Panc1 (cell line): ENCODE data around the gene RASL11B. TPM values are rescaled to one million over a fixed set of nuclear protein-coding genes. Genes with fewer than 3 reads are reported as not detected.

Experiments used
- ATAC-seq: fragments of 200-7000 bp; cut with Tn5 transposase; 2 replicates; pipeline ENCODE4 v1.9.1; 2020; ENCODE audit warnings: mild to moderate bottlenecking, moderate library complexity
- BruUV-seq: library from RNA; stranded (reverse); fragments of 400-500 nt; replicated peaks from 2 replicates; lab custom pipeline; 2021; lab: Mats Ljungman, UMichigan
- CTCF ChIA-PET: fragments of 300-600 bp; sonication (Branson Sonifier 250); formaldehyde crosslinking; loops from one replicate; lab custom pipeline; 2022; ENCODE audit warnings: antibody characterized with exemption; lab: Charles Lee
- POLR2A ChIA-PET: fragments of 300-600 bp; sonication (Branson Sonifier 250); formaldehyde crosslinking; loops from one replicate; lab custom pipeline; 2022; ENCODE audit warnings: antibody characterized with exemption; lab: Charles Lee
- DNase-seq: peaks from one replicate; pipeline ENCODE4 v3.0.0-alpha.2; 2010; ENCODE audit warnings: low read depth, low spot score
- H3K27ac ChIP-seq: 2 replicates; pipeline ENCODE4 v1.5.1; 2011; ENCODE audit warnings: mild to moderate bottlenecking, low read length, inconsistent platforms
- H3K27me3 ChIP-seq: fragments of 200-500 bp; sonication (Bioruptor generic); 2 replicates; pipeline ENCODE4 v1.6.0; 2014; ENCODE audit warnings: low read length, inconsistent platforms; ENCODE audit not compliant: control insufficient read depth, insufficient read depth
- H3K36me3 ChIP-seq: fragments of 200-500 bp; sonication (Bioruptor generic); 2 replicates; pipeline ENCODE4 v1.5.1; 2014; ENCODE audit warnings: inconsistent platforms, mild to moderate bottlenecking, low read length, moderate library complexity; ENCODE audit not compliant: control insufficient read depth, insufficient read depth
- H3K4me1 ChIP-seq: 2 replicates; pipeline ENCODE4 v1.5.1; 2011; ENCODE audit warnings: inconsistent platforms, mild to moderate bottlenecking, low read length, moderate library complexity; ENCODE audit not compliant: control insufficient read depth, insufficient read depth
- H3K4me3 ChIP-seq, 2 experiments: 2 replicates each; pipeline ENCODE4 v1.5.1; 2011 to 2012; ENCODE audit warnings: low read depth in 2 of 2, low read length in 2 of 2, mild to moderate bottlenecking in 2 of 2, inconsistent platforms in 1 of 2, moderate library complexity in 1 of 2
- H3K9me3 ChIP-seq: fragments of 200-500 bp; sonication (Bioruptor generic); 2 replicates; pipeline ENCODE4 v1.5.1; 2014; ENCODE audit warnings: low read depth, mild to moderate bottlenecking, inconsistent platforms, low read length, moderate library complexity; ENCODE audit not compliant: control insufficient read depth, insufficient read depth
- CTCF ChIP-seq: fragments of 450-650 bp; IDR thresholded peaks from 2 replicates; pipeline ENCODE4 v1.5.1; 2017; ENCODE audit warnings: mild to moderate bottlenecking
- POLR2AphosphoS5 ChIP-seq: IDR thresholded peaks from 2 replicates; pipeline ENCODE4 v1.6.1; 2012; ENCODE audit warnings: mild to moderate bottlenecking, low read depth, low read length, moderate library complexity
- REST ChIP-seq, 2 experiments: IDR thresholded peaks; 2 replicates each; pipeline ENCODE4 v1.6.1; 2011 to 2012; ENCODE audit warnings: low read depth in 2 of 2, control low read depth in 1 of 2, low read length in 1 of 2, mild to moderate bottlenecking in 1 of 2, moderate library complexity in 1 of 2; ENCODE audit not compliant: insufficient read depth in 1 of 2
- SIN3A ChIP-seq: IDR thresholded peaks from 2 replicates; pipeline ENCODE4 v1.6.1; 2012; ENCODE audit warnings: low read depth, mild to moderate bottlenecking, low read length, moderate library complexity, borderline replicate concordance; ENCODE audit not compliant: insufficient read depth
- TCF7L2 ChIP-seq: IDR thresholded peaks from 2 replicates; pipeline ENCODE4 v1.6.1; 2011; ENCODE audit warnings: mild to moderate bottlenecking, low read depth, low read length, inconsistent platforms
- in situ Hi-C: cut with HindIII; loops from 2 replicates; pipeline ENCODE4 v1.10.0; 2016; ENCODE audit warnings: low sequenced_read_pairs, low pct_unique_long_range_greater_than_20kb
- intact Hi-C: fragments of 100-400 bp; cut with micrococcal nuclease; formaldehyde crosslinking; loops from one replicate; pipeline ENCODE4 v1.10.0; 2022; ENCODE audit not compliant: unreplicated experiment
- total RNA-seq: library from RNA; stranded (reverse); gene quantifications from one replicate; pipeline ENCODE4 v1.2.1, GENCODE V29; 2021; ENCODE audit not compliant: unreplicated experiment

Gene RASL11B
- total RNA-seq, 1 experiment from 2014 or later, result 0.21 TPM

- Histone ChIP-seq H3K27me3 (no peaks in the 10 kb centered on the region), H3K36me3 (no peaks in the 10 kb centered on the region), H3K27ac (no peak overlapping the region), H3K9me3 (no peaks in the 10 kb centered on the region), H3K4me1 (no peaks in the 10 kb centered on the region), H3K4me3 (no peak overlapping the region)
- BruUV-seq, result no TSS peak
- no peak for ATAC-seq
- no peak for DNase-seq
- ChIA-PET CTCF (no interaction called here), POLR2A (no interaction called here)
- no peak for TF ChIP-seq TCF7L2
- no peak for TF ChIP-seq CTCF
- no peak for TF ChIP-seq SIN3A
- no peak for TF ChIP-seq POLR2AphosphoS5
- intact Hi-C loops, result no loop called here
- in situ Hi-C loops, result no loop called here
Measured at GRCh38 chr4:52914051-52914605, 52.0 kb downstream of the RASL11B start.

- ChIA-PET POLR2A (no interaction called here), CTCF (no interaction called here)
Measured at GRCh38 chr4:52915191-52915590, 53.1 kb downstream of the RASL11B start.

More at GRCh38 chr4:52915191-52915590, 53.1 kb downstream of the RASL11B start:
- DNase-seq, result no peak
- intact Hi-C loops, result no loop called here
- Histone ChIP-seq H3K4me3 (no peak overlapping the region), H3K27ac (no peak overlapping the region), H3K4me1 (no peaks in the 10 kb centered on the region), H3K9me3 (no peaks in the 10 kb centered on the region), H3K27me3 (no peaks in the 10 kb centered on the region), H3K36me3 (no peaks in the 10 kb centered on the region)
- ATAC-seq, result no peak
- in situ Hi-C loops, result no loop called here
- BruUV-seq, result no TSS peak
- TF ChIP-seq TCF7L2 (no peak), POLR2AphosphoS5 (no peak), CTCF (no peak), SIN3A (no peak), REST (IDR thresholded peaks at IDR 0.05; ENCODE audit: insufficient read depth in 1 of 2, low read depth in 2 of 2, low read length in 1 of 2) (no peak)
